Ascending aorta (tissue), 2 donors: Measurements from ENCODE around the gene APOF. TPM values are rescaled to one million over a fixed set of nuclear protein-coding genes. Genes with fewer than 3 reads are reported as not detected.

Source experiments
- DNase-seq, 2 donors: peaks; one replicate each; pipeline ENCODE4 v3.0.0-alpha.2; 2019; ENCODE audit warnings: low spot score in 2 of 2
- H3K27ac ChIP-seq, 2 donors: fragments of 200-600 bp; sonication (generic); one replicate each; pipeline ENCODE4 v1.5.1; 2016 to 2017; ENCODE audit warnings: mild to moderate bottlenecking in 1 of 2
- H3K27me3 ChIP-seq: fragments of 200-600 bp; sonication (generic); one replicate; pipeline ENCODE4 v1.5.1; 2017
- H3K36me3 ChIP-seq, 2 donors: fragments of 200-600 bp; sonication (generic); one replicate each; pipeline ENCODE4 v1.5.1; 2016
- H3K4me1 ChIP-seq, 2 donors: fragments of 200-600 bp; sonication (generic); one replicate each; pipeline ENCODE4 v1.5.1; 2016 to 2017; ENCODE audit warnings: mild to moderate bottlenecking in 1 of 2
- H3K4me3 ChIP-seq, 2 donors: fragments of 200-600 bp; sonication (generic); one replicate each; pipeline ENCODE4 v1.5.1; 2016 to 2017; ENCODE audit warnings: mild to moderate bottlenecking in 1 of 2
- H3K9me3 ChIP-seq, 2 donors: fragments of 200-600 bp; sonication (generic); one replicate each; pipeline ENCODE4 v1.5.1; 2016
- CTCF ChIP-seq, 3 experiments: fragments of 200-600 bp in 2 of 3; fragments of 450-650 bp in 1 of 3; sonication (generic) in 2 of 3; IDR thresholded peaks; one replicate each; pipeline ENCODE4 v1.5.1; 2016 to 2019; ENCODE audit warnings: antibody characterized with exemption in 3 of 3, mild to moderate bottlenecking in 1 of 3, moderate library complexity in 1 of 3
- intact Hi-C: fragments of 100-400 bp; cut with DNase I; formaldehyde crosslinking; loops from one replicate; pipeline ENCODE4 v1.15.1; 2023
- total RNA-seq: library from RNA; depleted of rRNA; stranded (reverse); fragments of >200 nt; gene quantifications from one replicate; pipeline ENCODE4 v1.1.0, GENCODE V29; 2016

The APOF gene
- total RNA-seq, 1 donor from 2014 or later: not detected

GRCh38 chr12:56333679-56334489 is 28.8 kb downstream of the APOF start, which contains the start of gene PAN2:
TSS of gene PAN2 (minus strand) at chr12:56334000. CDS start at chr12:56333094, 906 bp downstream.
- peak within 1 kb of the TSS; percentile 62 to 67 for H3K4me3 ChIP-seq
- intact Hi-C loops: loop anchor here (1.0 to 2.0 kb wide), 3 partner anchors 18 to 33 kb away; partner anchors contain the start of genes CS and STAT2
- DNase-seq: peak; percentile 91 to 98
- H3K36me3 ChIP-seq: no peaks in the 10 kb centered on the region
- H3K27ac ChIP-seq: peak within 1 kb of the TSS; percentile 94 to 99
- no peaks in the 10 kb centered on the region for H3K9me3 ChIP-seq
- peak; percentile 43 to 63 (median 55) for TF ChIP-seq CTCF (IDR thresholded peaks at IDR 0.05)
- no peaks in the 10 kb centered on the region for H3K27me3 ChIP-seq
- H3K4me1 ChIP-seq: peaks cover 3 to 6% of the 10 kb centered on the region in 2 donors

GRCh38 chr12:56333197-56333678 is 29.4 kb downstream of the APOF start:
- H3K27me3 ChIP-seq: no peaks in the 10 kb centered on the region
- H3K9me3 ChIP-seq: no peaks in the 10 kb centered on the region
- no peak for TF ChIP-seq CTCF (IDR thresholded peaks at IDR 0.05)
- H3K27ac ChIP-seq: peak overlapping the region; percentile 94 to 99
- intact Hi-C loops: loop anchor here (1.0 to 2.0 kb wide), 2 partner anchors 17 to 32 kb away; partner anchors contain the start of gene CS
- peak overlapping the region; percentile 62 to 67 for H3K4me3 ChIP-seq
- H3K36me3 ChIP-seq: peaks cover under 1 to 3% of the 10 kb centered on the region in 2 donors
- DNase-seq: no peak
- H3K4me1 ChIP-seq: peaks cover 3 to 6% of the 10 kb centered on the region in 2 donors

GRCh38 chr12:56332512-56333196 is 30.0 kb downstream of the APOF start:
- intact Hi-C loops: loop anchor here (1.0 to 2.0 kb wide), 2 partner anchors 16 to 32 kb away; partner anchors contain the start of gene CS
- peaks cover 6 to 9% of the 10 kb centered on the region in 2 donors for H3K36me3 ChIP-seq
- peak overlapping the region; percentile 62 to 67 for H3K4me3 ChIP-seq
- H3K4me1 ChIP-seq: peaks cover 3 to 6% of the 10 kb centered on the region in 2 donors
- H3K27ac ChIP-seq: peak overlapping the region; percentile 94 to 99
- H3K27me3 ChIP-seq: no peaks in the 10 kb centered on the region
- H3K9me3 ChIP-seq: no peaks in the 10 kb centered on the region
- no peak for DNase-seq
- no peak for TF ChIP-seq CTCF (IDR thresholded peaks at IDR 0.05)

GRCh38 chr12:56330936-56331490 is 31.6 kb downstream of the APOF start:
- no peak overlapping the region for H3K27ac ChIP-seq
- H3K4me1 ChIP-seq: peaks cover 3 to 6% of the 10 kb centered on the region in 2 donors
- intact Hi-C loops: no loop called here
- no peaks in the 10 kb centered on the region for H3K9me3 ChIP-seq
- TF ChIP-seq CTCF (IDR thresholded peaks at IDR 0.05): no peak
- peaks cover 20 to 26% of the 10 kb centered on the region in 2 donors for H3K36me3 ChIP-seq
- no peak overlapping the region for H3K4me3 ChIP-seq
- DNase-seq: no peak
- H3K27me3 ChIP-seq: no peaks in the 10 kb centered on the region

- peaks cover 57 to 67% of the 10 kb centered on the region in 2 donors for H3K36me3 ChIP-seq
- H3K4me1 ChIP-seq: no peaks in the 10 kb centered on the region
- no peaks in the 10 kb centered on the region for H3K9me3 ChIP-seq
- TF ChIP-seq CTCF (IDR thresholded peaks at IDR 0.05): no peak
- intact Hi-C loops: no loop called here
- H3K4me3 ChIP-seq: no peak overlapping the region
- DNase-seq: no peak
- no peak overlapping the region for H3K27ac ChIP-seq
- H3K27me3 ChIP-seq: no peaks in the 10 kb centered on the region
Measured at GRCh38 chr12:56326533-56326932, 36.1 kb downstream of the APOF start.
